GM12891 (cell line): ENCODE measurements around the gene OR5C1.

Experiments
- POLR2A ChIP-seq: IDR thresholded peaks from 2 replicates; pipeline ENCODE4 v1.6.1; 2011; ENCODE audit warnings: low read depth, low read length, control low read depth
- POLR2AphosphoS5 ChIP-seq: IDR thresholded peaks from 2 replicates; pipeline ENCODE4 v1.6.1; 2011; ENCODE audit warnings: low read depth, low read length, control low read depth

GRCh38 chr9:122837266-122837850, 48.6 kb downstream of the OR5C1 start:
- TF ChIP-seq POLR2A, result no peak
- TF ChIP-seq POLR2AphosphoS5, result no peak
